Lung (tissue), 12 donors: ENCODE data around the gene SSR4. TPM values are rescaled to one million over a fixed set of nuclear protein-coding genes. Genes with fewer than 3 reads are reported as not detected.

Experiments used
- ATAC-seq: fragments of 200-7000 bp; cut with Tn5 transposase; one replicate; pipeline ENCODE4 v1.9.1; 2020; ENCODE audit warnings: moderate number of reproducible peaks; ENCODE audit not compliant: insufficient read depth, low FRiP score
- DNase-seq, 3 donors: peaks; one replicate each; pipeline ENCODE4 v3.0.0-alpha.2; 2013 to 2017
- H3K27ac ChIP-seq, 2 donors: one replicate each; pipeline ENCODE4 v1.5.1; 2013; ENCODE audit warnings: mild to moderate bottlenecking in 2 of 2, moderate library complexity in 2 of 2, control low read depth in 1 of 2, inconsistent platforms in 1 of 2, low read depth in 1 of 2, low read length in 1 of 2
- H3K27me3 ChIP-seq, 3 donors: one replicate each; pipeline ENCODE4 v1.5.1; 2013; ENCODE audit warnings: low read length in 2 of 3; ENCODE audit not compliant: control insufficient read depth in 3 of 3, insufficient read depth in 3 of 3
- H3K36me3 ChIP-seq, 4 donors: one replicate each; pipeline ENCODE4 v1.5.1; 2013; ENCODE audit warnings: low read length in 4 of 4, mild to moderate bottlenecking in 1 of 4, moderate library complexity in 1 of 4; ENCODE audit not compliant: control insufficient read depth in 4 of 4, insufficient read depth in 4 of 4
- H3K4me1 ChIP-seq, 5 donors: one replicate each; pipeline ENCODE4 v1.5.1; 2013; ENCODE audit warnings: low read length in 5 of 5, mild to moderate bottlenecking in 2 of 5, moderate library complexity in 1 of 5; ENCODE audit not compliant: control insufficient read depth in 5 of 5, insufficient read depth in 5 of 5
- H3K4me3 ChIP-seq: one replicate; pipeline ENCODE4 v1.5.1; 2013; ENCODE audit warnings: mild to moderate bottlenecking, control low read depth, moderate library complexity
- H3K9ac ChIP-seq, 2 donors: one replicate each; pipeline ENCODE4 v1.5.1; 2013; ENCODE audit warnings: low read length in 2 of 2, control low read depth in 1 of 2; ENCODE audit not compliant: insufficient read depth in 1 of 2
- H3K9me3 ChIP-seq, 4 donors: one replicate each; pipeline ENCODE4 v1.5.1; 2013; ENCODE audit warnings: low read length in 3 of 4, mild to moderate bottlenecking in 1 of 4, moderate library complexity in 1 of 4; ENCODE audit not compliant: control insufficient read depth in 4 of 4, insufficient read depth in 3 of 4
- WGBS, 2 donors: extraction: QIAGEN DNeasy Blood & Tissue Kit; methylation state at CpG; one replicate each; pipeline ENCODE4 v1.1.7; 2013; 5-methylcytosine and 5-hydroxymethylcytosine counted together
- polyA plus RNA-seq, 2 donors: library from polyadenylated mRNA; stranded (reverse); fragments of 200-250 nt; gene quantifications; one replicate each; pipeline ENCODE4 v1.2.1, GENCODE V29; 2013
- total RNA-seq, 2 donors: library from RNA; depleted of rRNA in 1 of 2; stranded (reverse); fragments of >200 nt in 1 of 2; gene quantifications; one replicate each; pipeline ENCODE4 v1.2.1, GENCODE V29; 2014 to 2021
- TF ChIP-seq, protein P1 (sequence below): IDR thresholded peaks from 2 replicates; pipeline ENCODE4 v1.5.1; 2012; ENCODE audit warnings: mild to moderate bottlenecking; ENCODE audit errors: control extremely low read depth, extremely low read depth
- donor health status: control.
- donor health status: control.
- donor health status: Bipolar disorder and iron deficiency.
- donor health status: healthy.
- donor health status: DM: yes; HTN: yes; CAD: no.

The SSR4 gene
- total and polyA plus RNA-seq, 4 donors = 84.2 to 1,008 (median 567) TPM

DNA sequence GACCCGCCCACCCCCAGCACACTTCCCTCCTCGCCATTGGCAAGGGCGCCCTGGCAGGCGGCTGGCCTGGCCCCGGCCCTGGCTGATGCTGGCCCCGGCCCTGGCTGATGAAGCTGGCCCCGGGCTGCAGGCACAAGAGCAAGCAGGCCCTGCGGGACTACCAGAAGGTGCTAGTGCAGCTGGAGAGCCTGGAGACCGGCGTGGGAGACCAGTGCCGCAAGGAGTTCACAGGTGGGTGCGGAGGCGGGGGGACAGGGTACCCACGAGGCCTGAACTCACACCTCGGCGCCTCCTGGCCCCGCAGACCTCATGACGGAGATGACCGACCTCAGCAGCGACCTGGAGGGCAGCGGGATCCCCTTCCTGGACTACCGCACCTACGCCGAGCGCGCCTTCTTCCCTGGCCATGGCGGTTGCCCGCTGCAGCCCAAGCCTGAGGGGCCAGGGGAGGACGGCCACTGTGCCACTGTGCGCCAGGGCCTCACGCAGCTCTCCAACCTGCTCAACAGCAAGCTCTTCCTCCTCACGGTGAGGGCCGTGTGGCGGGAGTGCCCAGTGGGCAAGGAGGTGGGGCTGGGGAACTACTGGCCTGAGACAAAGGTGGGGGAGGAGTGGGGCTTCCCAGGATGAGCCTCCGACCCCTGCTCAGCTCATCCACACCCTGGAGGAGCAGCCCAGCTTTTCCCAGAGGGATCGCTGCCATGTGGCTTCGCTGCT, 19.7 kb upstream of the SSR4 start:
- Histone ChIP-seq H3K9me3 (peaks cover 0 to 2% (median 0%) of the 10 kb centered on the region in 4 donors), H3K36me3 (no peaks in the 10 kb centered on the region), H3K27ac (no peak overlapping the region), H3K4me1 (no peaks in the 10 kb centered on the region), H3K27me3 (no peaks in the 10 kb centered on the region), H3K9ac (no peak overlapping the region), H3K4me3 (no peak overlapping the region)
- TF ChIP-seq, protein P1, sequence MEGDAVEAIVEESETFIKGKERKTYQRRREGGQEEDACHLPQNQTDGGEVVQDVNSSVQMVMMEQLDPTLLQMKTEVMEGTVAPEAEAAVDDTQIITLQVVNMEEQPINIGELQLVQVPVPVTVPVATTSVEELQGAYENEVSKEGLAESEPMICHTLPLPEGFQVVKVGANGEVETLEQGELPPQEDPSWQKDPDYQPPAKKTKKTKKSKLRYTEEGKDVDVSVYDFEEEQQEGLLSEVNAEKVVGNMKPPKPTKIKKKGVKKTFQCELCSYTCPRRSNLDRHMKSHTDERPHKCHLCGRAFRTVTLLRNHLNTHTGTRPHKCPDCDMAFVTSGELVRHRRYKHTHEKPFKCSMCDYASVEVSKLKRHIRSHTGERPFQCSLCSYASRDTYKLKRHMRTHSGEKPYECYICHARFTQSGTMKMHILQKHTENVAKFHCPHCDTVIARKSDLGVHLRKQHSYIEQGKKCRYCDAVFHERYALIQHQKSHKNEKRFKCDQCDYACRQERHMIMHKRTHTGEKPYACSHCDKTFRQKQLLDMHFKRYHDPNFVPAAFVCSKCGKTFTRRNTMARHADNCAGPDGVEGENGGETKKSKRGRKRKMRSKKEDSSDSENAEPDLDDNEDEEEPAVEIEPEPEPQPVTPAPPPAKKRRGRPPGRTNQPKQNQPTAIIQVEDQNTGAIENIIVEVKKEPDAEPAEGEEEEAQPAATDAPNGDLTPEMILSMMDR = no peak
- ATAC-seq = no peak
- WGBS, 2 donors = 89 to 92% methylated on average over 28 to 37 of the region's 37 CpGs
- DNase-seq = peak in 1 of 3 donors; percentile 11

DNA sequence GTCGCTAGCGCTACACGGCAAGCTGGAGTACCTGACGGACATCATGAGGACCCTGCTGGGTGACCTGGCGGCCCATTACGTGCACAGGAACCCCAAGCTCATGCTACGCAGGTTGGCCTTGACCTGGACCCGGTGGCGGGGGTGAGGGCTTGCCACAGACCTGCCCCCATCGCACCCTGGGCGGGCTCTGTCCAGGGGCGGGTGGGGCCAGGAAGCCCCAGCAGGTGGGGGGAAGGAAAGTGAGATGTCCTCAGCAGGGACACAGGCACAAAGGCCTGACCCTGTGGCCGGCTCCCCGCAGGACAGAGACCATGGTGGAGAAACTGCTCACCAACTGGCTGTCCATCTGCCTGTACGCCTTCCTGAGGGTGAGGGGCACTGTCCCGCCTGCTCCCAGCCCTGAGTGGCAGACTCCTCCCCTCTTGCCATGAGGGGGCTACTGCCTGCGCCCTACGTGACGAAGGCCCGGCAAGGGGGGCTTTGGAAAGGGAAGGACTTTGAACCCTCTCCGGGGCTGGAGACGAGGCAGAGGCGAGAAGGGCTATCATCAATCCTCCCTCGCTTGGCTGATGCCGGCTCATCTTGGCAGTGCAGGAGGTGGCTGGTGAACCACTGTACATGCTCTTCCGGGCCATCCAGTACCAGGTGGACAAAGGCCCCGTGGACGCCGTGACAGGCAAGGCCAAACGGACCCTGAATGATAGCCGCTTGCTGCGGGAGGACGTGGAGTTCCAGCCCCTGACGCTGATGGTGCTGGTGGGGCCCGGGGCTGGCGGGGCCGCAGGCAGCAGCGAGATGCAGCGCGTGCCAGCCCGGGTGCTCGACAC, 19.0 kb upstream of the SSR4 start:
- no peak overlapping the region for H3K4me3 ChIP-seq
- no peaks in the 10 kb centered on the region for H3K36me3 ChIP-seq
- no peaks in the 10 kb centered on the region for H3K27me3 ChIP-seq
- H3K27ac ChIP-seq = no peak overlapping the region
- ATAC-seq (no peak), DNase-seq (peak in 1 of 3 donors; percentile 10)
- WGBS, 2 donors = 92 to 96% methylated on average over 14 to 42 of the region's 42 CpGs
- H3K9ac ChIP-seq = no peak overlapping the region
- peaks cover 0 to 2% (median 0%) of the 10 kb centered on the region in 4 donors for H3K9me3 ChIP-seq
- TF ChIP-seq, protein P1 = no peak
- H3K4me1 ChIP-seq = peaks cover 0 to 2% (median 0%) of the 10 kb centered on the region in 5 donors

DNA sequence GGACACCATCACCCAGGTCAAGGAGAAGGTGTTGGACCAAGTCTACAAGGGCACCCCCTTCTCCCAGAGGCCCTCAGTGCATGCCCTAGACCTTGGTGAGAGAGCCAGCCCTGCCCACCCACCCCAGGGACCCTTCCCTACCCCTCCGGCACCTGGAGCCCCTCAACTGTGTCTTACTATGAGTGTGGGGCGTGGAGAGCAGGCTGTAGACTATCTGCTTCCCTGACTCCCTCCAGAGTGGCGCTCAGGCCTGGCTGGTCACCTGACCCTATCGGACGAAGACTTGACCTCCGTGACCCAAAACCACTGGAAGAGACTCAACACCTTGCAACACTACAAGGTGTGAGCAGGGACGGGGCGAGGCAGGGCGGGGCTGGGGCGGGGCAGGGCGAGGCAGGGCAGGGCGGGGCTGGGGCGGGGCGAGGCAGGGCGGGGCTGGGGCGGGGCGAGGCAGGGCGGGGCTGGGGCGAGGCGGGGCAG, 18.3 kb upstream of the SSR4 start:
- Histone ChIP-seq H3K27ac (no peak overlapping the region), H3K27me3 (no peaks in the 10 kb centered on the region), H3K36me3 (no peaks in the 10 kb centered on the region), H3K9ac (no peak overlapping the region), H3K4me1 (peaks cover 0 to 4% (median 0%) of the 10 kb centered on the region in 5 donors), H3K4me3 (no peak overlapping the region), H3K9me3 (peaks cover 0 to 2% (median 0%) of the 10 kb centered on the region in 4 donors)
- ATAC-seq = no peak
- peak in 1 of 3 donors; percentile 8 for DNase-seq
- TF ChIP-seq, protein P1 = no peak
- 74 to 82% methylated on average over 5 to 20 of the region's 20 CpGs for WGBS, 2 donors
